ENCODE measurements around the gene RAB26. TPM values are rescaled to one million over a fixed set of nuclear protein-coding genes. Genes with fewer than 3 reads are reported as not detected.

The RAB26 gene
- polyA plus RNA-seq, 1 donor, result 19.1 TPM

- peak overlapping the region; percentile 95 for H3K27ac ChIP-seq (ENCODE audit: low read length)
- H3K36me3 ChIP-seq (ENCODE audit: control insufficient read depth, insufficient read depth, low read length), result peaks cover 14% of the 10 kb centered on the region
- peak overlapping the region; percentile 84 for H3K4me3 ChIP-seq (ENCODE audit: low read length)
- DNase-seq, result peak; percentile 70 to 88
- no CpG with 5 or more reads among the region's 25 CpGs for WGBS (ENCODE audit: insufficient coverage, low lambda C conversion rate)
- H3K4me1 ChIP-seq (ENCODE audit: control insufficient read depth, insufficient read depth, low read length), result peaks cover 64% of the 10 kb centered on the region
- no peaks in the 10 kb centered on the region for H3K27me3 ChIP-seq (ENCODE audit: control insufficient read depth, insufficient read depth, low read length)
- no peaks in the 10 kb centered on the region for H3K9me3 ChIP-seq (ENCODE audit: control insufficient read depth, low read depth, low read length)
These were observed 4.5 kb downstream of the RAB26 start for GRCh38 chr16:2152695-2153506.

DNA sequence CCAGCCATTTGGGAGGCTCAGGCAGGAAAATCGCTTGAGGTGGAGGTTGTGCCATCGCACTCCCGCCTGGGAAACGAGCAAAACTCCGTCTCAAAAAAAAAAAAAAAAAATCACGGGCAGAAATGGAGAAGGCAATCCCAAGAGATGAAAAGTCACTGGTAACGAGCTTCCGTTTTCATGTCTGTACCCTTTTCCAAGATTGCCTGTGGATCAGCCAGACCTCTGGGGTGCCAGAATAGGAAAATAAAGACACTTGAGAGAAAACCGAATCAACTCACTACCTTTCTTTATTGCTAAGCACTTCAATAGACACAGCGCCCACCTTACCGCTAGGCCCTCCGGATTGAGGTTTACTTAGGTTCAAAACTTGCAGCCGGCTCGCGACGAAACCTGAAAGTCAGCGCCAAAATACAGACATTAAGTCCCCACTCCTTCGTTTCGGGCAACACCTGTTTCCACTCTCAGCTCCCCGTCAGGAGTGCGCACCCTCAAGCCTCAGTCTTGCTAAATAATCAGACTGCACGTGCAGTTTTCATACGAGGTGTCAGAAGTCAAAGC is 6.2 kb downstream of the RAB26 start:
- WGBS (ENCODE audit: insufficient coverage, low lambda C conversion rate), result no CpG with 5 or more reads among the region's 23 CpGs
- Histone ChIP-seq H3K9me3 (ENCODE audit: control insufficient read depth, low read depth, low read length) (no peaks in the 10 kb centered on the region), H3K27me3 (ENCODE audit: control insufficient read depth, insufficient read depth, low read length) (no peaks in the 10 kb centered on the region), H3K4me3 (ENCODE audit: low read length) (peak overlapping the region; percentile 84), H3K27ac (ENCODE audit: low read length) (peak overlapping the region; percentile 95), H3K4me1 (ENCODE audit: control insufficient read depth, insufficient read depth, low read length) (peaks cover 70% of the 10 kb centered on the region), H3K36me3 (ENCODE audit: control insufficient read depth, insufficient read depth, low read length) (peaks cover 14% of the 10 kb centered on the region)
- DNase-seq, result no peak

DNA sequence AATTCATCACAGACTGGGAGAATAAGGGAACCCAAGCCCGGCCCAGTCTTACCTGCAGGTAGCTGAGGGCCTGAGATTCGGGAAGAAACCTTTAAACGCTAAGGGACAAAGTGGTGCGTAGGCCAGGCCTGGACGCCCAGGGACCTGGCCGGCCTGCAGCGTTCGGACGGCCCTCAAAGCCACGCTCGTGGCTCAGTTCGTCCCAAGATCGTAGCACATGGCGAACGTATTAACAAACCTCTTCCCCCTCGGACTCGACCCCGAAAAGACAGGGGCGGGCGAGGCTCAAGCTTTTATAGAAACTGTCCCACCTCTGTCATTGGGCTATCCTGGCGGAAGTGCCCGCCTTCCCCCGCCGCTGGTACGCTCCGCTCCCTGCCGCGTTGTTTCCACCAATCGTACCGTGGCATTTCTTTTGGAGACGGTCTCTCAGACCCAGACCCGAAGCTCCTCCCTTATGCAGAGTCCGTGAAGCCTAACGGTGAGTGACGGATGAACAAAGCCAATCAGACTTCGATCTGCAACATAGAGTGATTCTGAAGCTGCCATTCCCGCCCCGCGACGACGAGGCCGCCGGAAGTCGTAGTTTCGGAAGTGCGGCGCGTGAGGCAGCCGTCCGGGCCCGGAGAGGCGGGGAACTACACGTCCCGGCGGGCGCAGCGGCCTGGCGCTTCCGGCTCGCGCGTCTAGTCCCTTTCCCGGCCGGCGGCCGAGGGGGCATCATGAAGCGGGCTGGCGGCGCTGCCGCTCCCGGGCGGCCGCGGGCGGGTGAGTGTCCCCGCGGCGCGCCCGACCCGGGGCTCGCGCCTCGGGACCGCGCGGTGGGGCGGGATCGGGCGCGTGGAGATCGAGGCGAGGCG is 6.9 kb downstream of the RAB26 start, which contains the start of gene TRAF7:
Gene TRAF7 (plus strand): TSS at position 692 of the 860 bp plus-strand sequence. CDS start 8,139 bp downstream, outside the sequence.
- Histone ChIP-seq H3K9me3 (ENCODE audit: control insufficient read depth, low read depth, low read length) (no peaks in the 10 kb centered on the region), H3K27ac (ENCODE audit: low read length) (peak within 1 kb of the TSS; percentile 95), H3K4me3 (ENCODE audit: low read length) (peak within 1 kb of the TSS; percentile 90), H3K27me3 (ENCODE audit: control insufficient read depth, insufficient read depth, low read length) (no peaks in the 10 kb centered on the region), H3K36me3 (ENCODE audit: control insufficient read depth, insufficient read depth, low read length) (peaks cover 14% of the 10 kb centered on the region), H3K4me1 (ENCODE audit: control insufficient read depth, insufficient read depth, low read length) (peaks cover 70% of the 10 kb centered on the region)
- peak; percentile 100 for DNase-seq
- no CpG with 5 or more reads among the region's 94 CpGs for WGBS (ENCODE audit: insufficient coverage, low lambda C conversion rate)

GRCh38 chr16:2155977-2156848 is 7.8 kb downstream of the RAB26 start:
- WGBS (ENCODE audit: insufficient coverage, low lambda C conversion rate), result no CpG with 5 or more reads among the region's 47 CpGs
- peak overlapping the region; percentile 63 for H3K27ac ChIP-seq (ENCODE audit: low read length)
- H3K36me3 ChIP-seq (ENCODE audit: control insufficient read depth, insufficient read depth, low read length), result peaks cover 11% of the 10 kb centered on the region
- no peaks in the 10 kb centered on the region for H3K27me3 ChIP-seq (ENCODE audit: control insufficient read depth, insufficient read depth, low read length)
- H3K4me1 ChIP-seq (ENCODE audit: control insufficient read depth, insufficient read depth, low read length), result peaks cover 68% of the 10 kb centered on the region
- no peaks in the 10 kb centered on the region for H3K9me3 ChIP-seq (ENCODE audit: control insufficient read depth, low read depth, low read length)
- DNase-seq, result peak in 1 of 2 donors; percentile 47
- H3K4me3 ChIP-seq (ENCODE audit: low read length), result peak overlapping the region; percentile 90

GRCh38 chr16:2156849-2157224 is 8.4 kb downstream of the RAB26 start:
- H3K9me3 ChIP-seq (ENCODE audit: control insufficient read depth, low read depth, low read length), result no peaks in the 10 kb centered on the region
- H3K4me1 ChIP-seq (ENCODE audit: control insufficient read depth, insufficient read depth, low read length), result peaks cover 68% of the 10 kb centered on the region
- no peaks in the 10 kb centered on the region for H3K27me3 ChIP-seq (ENCODE audit: control insufficient read depth, insufficient read depth, low read length)
- peaks cover 5% of the 10 kb centered on the region for H3K36me3 ChIP-seq (ENCODE audit: control insufficient read depth, insufficient read depth, low read length)
- no CpG with 5 or more reads among the region's 5 CpGs for WGBS (ENCODE audit: insufficient coverage, low lambda C conversion rate)
- peak overlapping the region; percentile 90 for H3K4me3 ChIP-seq (ENCODE audit: low read length)
- H3K27ac ChIP-seq (ENCODE audit: low read length), result peak overlapping the region; percentile 47
- DNase-seq, result no peak

- H3K4me1 ChIP-seq (ENCODE audit: control insufficient read depth, insufficient read depth, low read length), result peaks cover 68% of the 10 kb centered on the region
- H3K36me3 ChIP-seq (ENCODE audit: control insufficient read depth, insufficient read depth, low read length), result peaks cover 4% of the 10 kb centered on the region
- no peaks in the 10 kb centered on the region for H3K27me3 ChIP-seq (ENCODE audit: control insufficient read depth, insufficient read depth, low read length)
- DNase-seq, result peak in 1 of 2 donors; percentile 60
- H3K27ac ChIP-seq (ENCODE audit: low read length), result peak overlapping the region; percentile 47
- no CpG with 5 or more reads among the region's 27 CpGs for WGBS (ENCODE audit: insufficient coverage, low lambda C conversion rate)
- peak overlapping the region; percentile 90 for H3K4me3 ChIP-seq (ENCODE audit: low read length)
- no peaks in the 10 kb centered on the region for H3K9me3 ChIP-seq (ENCODE audit: control insufficient read depth, low read depth, low read length)
These were observed 9.2 kb downstream of the RAB26 start for GRCh38 chr16:2157480-2158261.

DNA sequence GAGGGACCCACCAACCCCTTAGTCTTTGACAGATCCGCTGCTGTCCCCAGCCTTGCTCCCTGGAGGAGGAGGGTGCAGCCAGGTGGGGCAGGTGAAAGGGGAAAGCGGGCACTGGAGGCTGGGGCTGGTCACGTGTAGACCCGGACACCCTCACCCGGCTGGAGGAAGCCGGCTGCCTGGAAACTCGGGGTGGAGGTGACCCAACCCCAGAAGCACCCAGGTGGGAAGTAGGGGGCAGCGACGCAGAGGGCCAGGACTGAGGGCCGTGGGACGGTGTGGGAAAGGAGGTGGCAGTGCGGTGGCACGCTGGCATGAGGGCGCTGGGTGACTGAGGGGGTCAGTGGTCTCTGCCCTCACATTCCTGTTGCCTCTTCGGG is 9.8 kb downstream of the RAB26 start:
- DNase-seq, result no peak
- no CpG with 5 or more reads among the region's 15 CpGs for WGBS (ENCODE audit: insufficient coverage, low lambda C conversion rate)
- Histone ChIP-seq H3K27ac (ENCODE audit: low read length) (peak overlapping the region; percentile 47), H3K4me1 (ENCODE audit: control insufficient read depth, insufficient read depth, low read length) (peaks cover 68% of the 10 kb centered on the region), H3K36me3 (ENCODE audit: control insufficient read depth, insufficient read depth, low read length) (no peaks in the 10 kb centered on the region), H3K27me3 (ENCODE audit: control insufficient read depth, insufficient read depth, low read length) (no peaks in the 10 kb centered on the region), H3K9me3 (ENCODE audit: control insufficient read depth, low read depth, low read length) (no peaks in the 10 kb centered on the region), H3K4me3 (ENCODE audit: low read length) (no peak overlapping the region)

GRCh38 chr16:2159175-2159838 is 10.9 kb downstream of the RAB26 start:
- H3K4me1 ChIP-seq (ENCODE audit: control insufficient read depth, insufficient read depth, low read length), result peaks cover 72% of the 10 kb centered on the region

More at GRCh38 chr16:2159175-2159838, 10.9 kb downstream of the RAB26 start:
- H3K36me3 ChIP-seq (ENCODE audit: control insufficient read depth, insufficient read depth, low read length), result no peaks in the 10 kb centered on the region
- H3K27ac ChIP-seq (ENCODE audit: low read length), result peak overlapping the region; percentile 47
- WGBS (ENCODE audit: insufficient coverage, low lambda C conversion rate), result no CpG with 5 or more reads among the region's 24 CpGs
- H3K27me3 ChIP-seq (ENCODE audit: control insufficient read depth, insufficient read depth, low read length), result no peaks in the 10 kb centered on the region
- H3K4me3 ChIP-seq (ENCODE audit: low read length), result no peak overlapping the region
- peak in 1 of 2 donors; percentile 58 for DNase-seq
- H3K9me3 ChIP-seq (ENCODE audit: control insufficient read depth, low read depth, low read length), result peaks cover 9% of the 10 kb centered on the region

Measured in large intestine (tissue), 3 donors.